A673 (cell line): Measurements from ENCODE around the gene FAM120A.

ENCODE experiments used
- CTCF ChIP-seq: fragments of 300-800, 200-600 bp; sonication (generic); conservative IDR thresholded peaks from 2 replicates; pipeline ENCODE4 v1.5.1; 2017; ENCODE audit warnings: low read depth, mild to moderate bottlenecking, antibody characterized with exemption, low read length, moderate library complexity, mixed read lengths
- EZH2 ChIP-seq: fragments of 200-600 bp; sonication (generic); IDR thresholded peaks from 2 replicates; pipeline ENCODE4 v1.6.1; 2017; ENCODE audit warnings: borderline replicate concordance, low read depth, mild to moderate bottlenecking, mixed read lengths, antibody characterized with exemption, low read length; ENCODE audit not compliant: poor library complexity, severe bottlenecking

GRCh38 chr9:93612052-93612795, 160.7 kb downstream of the FAM120A start:
- TF ChIP-seq CTCF (no peak), EZH2 (no peak)
